Germinal center (tissue), 1 donor: Measurements from ENCODE around the gene SLC12A7.
"Not testable (repeated sequence)": the region's sequence is repeated elsewhere in the genome, so short reads cannot be mapped to it uniquely, and the experiment has no call there.

Experiments used
- DNase-seq: peaks from one replicate; pipeline ENCODE4 v3.0.0; 2012; ENCODE audit warnings: mixed read lengths, low spot score

Gene SLC12A7

GRCh38 chr5:1095990-1096363 is 15.9 kb downstream of the SLC12A7 start:
- DNase-seq: no peak

- DNase-seq: no peak
These were observed 16.4 kb downstream of the SLC12A7 start for GRCh38 chr5:1095302-1095989.

GRCh38 chr5:1094670-1095190 is 17.1 kb downstream of the SLC12A7 start:
- no peak for DNase-seq

- no peak for DNase-seq
These were observed 18.5 kb downstream of the SLC12A7 start for GRCh38 chr5:1093361-1093760.

GRCh38 chr5:1092122-1092521 is 19.7 kb downstream of the SLC12A7 start:
- no peak for DNase-seq

GRCh38 chr5:1091632-1092031 is 20.2 kb downstream of the SLC12A7 start:
- DNase-seq: no peak

- no peak for DNase-seq
These were observed 21.3 kb downstream of the SLC12A7 start for GRCh38 chr5:1090538-1090937.

GRCh38 chr5:1089621-1090040 is 22.2 kb downstream of the SLC12A7 start:
- no peak for DNase-seq

GRCh38 chr5:1089146-1089545 is 22.7 kb downstream of the SLC12A7 start:
- DNase-seq: no peak

GRCh38 chr5:1088726-1089125 is 23.1 kb downstream of the SLC12A7 start:
- no peak for DNase-seq

- no peak for DNase-seq
These were observed 23.8 kb downstream of the SLC12A7 start for GRCh38 chr5:1088031-1088430.

- DNase-seq: no peak
These were observed 24.4 kb downstream of the SLC12A7 start for GRCh38 chr5:1087428-1087827.

- no peak for DNase-seq
These were observed 25.0 kb downstream of the SLC12A7 start for GRCh38 chr5:1086871-1087270.

GRCh38 chr5:1086137-1086536 is 25.7 kb downstream of the SLC12A7 start:
- DNase-seq: no peak

GRCh38 chr5:1085391-1085790 is 26.5 kb downstream of the SLC12A7 start:
- no peak for DNase-seq

GRCh38 chr5:1083823-1084605 is 27.8 kb downstream of the SLC12A7 start:
- no peak for DNase-seq

- DNase-seq: not testable (repeated sequence)
These were observed 28.8 kb downstream of the SLC12A7 start for GRCh38 chr5:1083026-1083425.

- no peak for DNase-seq
These were observed 30.3 kb downstream of the SLC12A7 start for GRCh38 chr5:1081519-1081918.

- DNase-seq: no peak
These were observed 31.4 kb downstream of the SLC12A7 start for GRCh38 chr5:1080432-1080831.

GRCh38 chr5:1079961-1080360 is 31.9 kb downstream of the SLC12A7 start:
- no peak for DNase-seq

GRCh38 chr5:1079486-1079885 is 32.4 kb downstream of the SLC12A7 start:
- no peak for DNase-seq

GRCh38 chr5:1078851-1079250 is 33.0 kb downstream of the SLC12A7 start:
- no peak for DNase-seq

- no peak for DNase-seq
These were observed 33.7 kb downstream of the SLC12A7 start for GRCh38 chr5:1078206-1078605.
